GM12878 (cell line): ENCODE data around the gene FANCE. TPM values are rescaled to one million over a fixed set of nuclear protein-coding genes. Genes with fewer than 3 reads are reported as not detected.

Experiments
- ATAC-seq: fragments of 200-7000 bp; cut with Tn5 transposase; 3 replicates; pipeline ENCODE4 v1.9.1; 2020; ENCODE audit warnings: mild to moderate bottlenecking, moderate library complexity
- BruUV-seq: library from RNA; stranded (reverse); fragments of 400-500 nt; replicated peaks from 2 replicates; lab custom pipeline; 2021; lab: Mats Ljungman, UMichigan
- CTCF ChIA-PET: fragments of 300-600 bp; sonication (Branson Sonifier 250); formaldehyde crosslinking; extraction: SDS; loops from one replicate; lab custom pipeline; 2021; ENCODE audit warnings: inconsistent platforms; lab: Yijun Ruan, JAX
- POLR2A ChIA-PET: fragments of 350-600 bp; formaldehyde crosslinking; extraction: SDS; loops from one replicate; lab custom pipeline; 2021; ENCODE audit warnings: inconsistent platforms; lab: Charles Lee
- RAD21 ChIA-PET: fragments of 300-600 bp; sonication (Branson Sonifier 250); formaldehyde crosslinking; loops from one replicate; lab custom pipeline; 2023; ENCODE audit warnings: antibody characterized with exemption; ENCODE audit not compliant: unreplicated experiment; lab: Charles Lee
- SMC1A ChIA-PET: fragments of 300-600 bp; sonication (Branson Sonifier 250); formaldehyde crosslinking; loops from one replicate; lab custom pipeline; 2023; ENCODE audit not compliant: unreplicated experiment, uncharacterized antibody; lab: Charles Lee
- DNase-seq: peaks from one replicate; pipeline ENCODE4 v3.0.0-alpha.2; 2011; ENCODE audit warnings: low read depth, low spot score
- FAIRE-seq: peaks from 3 replicates; lab custom pipeline; 2011; peaks lifted over from hg19 to GRCh38; lab: Jason Lieb, UNC
- H2AFZ ChIP-seq: 2 replicates; pipeline ENCODE4 v1.6.0; 2011; ENCODE audit warnings: low read depth, low read length, control low read depth; ENCODE audit not compliant: control insufficient read depth
- H3K27ac ChIP-seq: 2 replicates; pipeline ENCODE4 v1.5.1; 2011; ENCODE audit warnings: control low read depth; ENCODE audit not compliant: control insufficient read depth, insufficient read depth
- H3K27me3 ChIP-seq, 2 experiments: replicated peaks in 1 of 2; 2 replicates each; pipeline versions ENCODE4 v1.6.0 to v1.6.1; 2011; ENCODE audit warnings: low read length in 1 of 2; ENCODE audit not compliant: control insufficient read depth in 2 of 2, insufficient read depth in 2 of 2
- H3K36me3 ChIP-seq, 2 experiments: 2 replicates each; pipeline ENCODE4 v1.5.1; 2011; ENCODE audit warnings: low read length in 1 of 2; ENCODE audit not compliant: control insufficient read depth in 2 of 2, insufficient read depth in 2 of 2
- H3K4me1 ChIP-seq: 2 replicates; pipeline ENCODE4 v1.6.1; 2011; ENCODE audit warnings: mild to moderate bottlenecking, low read length, moderate library complexity, mixed read lengths; ENCODE audit not compliant: control insufficient read depth, insufficient read depth
- H3K4me2 ChIP-seq: 2 replicates; pipeline ENCODE4 v1.6.0; 2011; ENCODE audit warnings: control low read depth; ENCODE audit not compliant: control insufficient read depth, insufficient read depth
- H3K4me3 ChIP-seq: fragments of 200-600 bp; sonication (generic); 2 replicates; pipeline ENCODE4 v1.5.1; 2016
- H3K79me2 ChIP-seq: 2 replicates; pipeline ENCODE4 v1.6.0; 2011; ENCODE audit warnings: low read length; ENCODE audit not compliant: control insufficient read depth, insufficient read depth
- H3K9ac ChIP-seq: 2 replicates; pipeline ENCODE4 v1.8.0; 2011; ENCODE audit warnings: low read length, control low read depth, mixed read lengths; ENCODE audit not compliant: control insufficient read depth, insufficient read depth
- H3K9me3 ChIP-seq: replicated peaks from 3 replicates; pipeline ENCODE4 v1.5.1; 2011; ENCODE audit warnings: mild to moderate bottlenecking, low read length; ENCODE audit not compliant: control insufficient read depth, insufficient read depth
- H4K20me1 ChIP-seq: 2 replicates; pipeline ENCODE4 v1.6.0; 2011; ENCODE audit not compliant: control insufficient read depth, insufficient read depth
- BHLHE40 ChIP-seq, 2 experiments: fragments of 450-650 bp in 1 of 2; IDR thresholded peaks; 2 replicates each; pipeline ENCODE4 v1.6.1; 2011 to 2017; ENCODE audit warnings: low read depth in 2 of 2, borderline replicate concordance in 1 of 2, improper control_type of control experiment in 1 of 2, low read length in 1 of 2, mild to moderate bottlenecking in 1 of 2
- CBX5 ChIP-seq: sonication (generic); IDR thresholded peaks from 2 replicates; pipeline ENCODE4 v1.6.1; 2016; ENCODE audit warnings: low read depth, moderate library complexity, mild to moderate bottlenecking, inconsistent platforms
- E2F8 ChIP-seq: fragments of 450-650 bp; IDR thresholded peaks from 2 replicates; pipeline ENCODE4 v1.6.1; 2018; ENCODE audit warnings: mild to moderate bottlenecking, low read depth, moderate library complexity; ENCODE audit not compliant: partially characterized antibody
- EP300 ChIP-seq, 2 experiments: fragments of 150-350 bp in 1 of 2; IDR thresholded peaks; 2 replicates each; pipeline ENCODE4 v1.6.1; 2011 to 2012; ENCODE audit warnings: low read depth in 2 of 2, low read length in 2 of 2, borderline replicate concordance in 1 of 2, improper control_type of control experiment in 1 of 2, inconsistent platforms in 1 of 2; ENCODE audit not compliant: control insufficient read depth in 1 of 2
- ETV6 ChIP-seq, 2 experiments: fragments of 450-650 bp in 1 of 2; IDR thresholded peaks in 1 of 2; conservative IDR thresholded peaks in 1 of 2; 2 replicates each; pipeline ENCODE4 v1.6.1; 2014; ENCODE audit warnings: antibody characterized with exemption in 1 of 2, borderline replicate concordance in 1 of 2, low read depth in 1 of 2, mild to moderate bottlenecking in 1 of 2, moderate library complexity in 1 of 2
- GABPA ChIP-seq: IDR thresholded peaks from 2 replicates; pipeline ENCODE4 v1.6.1; 2014; ENCODE audit warnings: antibody characterized with exemption, low read depth, mild to moderate bottlenecking, inconsistent platforms
- JUNB ChIP-seq: IDR thresholded peaks from 2 replicates; pipeline ENCODE4 v1.6.1; 2016; ENCODE audit warnings: antibody characterized with exemption, mild to moderate bottlenecking
- LARP7 ChIP-seq: fragments of 450-650 bp; IDR thresholded peaks from 2 replicates; pipeline ENCODE4 v1.6.1; 2017; ENCODE audit warnings: mild to moderate bottlenecking
- MEF2A ChIP-seq: IDR thresholded peaks from 2 replicates; pipeline ENCODE4 v1.6.1; 2011; ENCODE audit warnings: low read depth, mild to moderate bottlenecking, low read length, moderate library complexity; ENCODE audit not compliant: insufficient read depth
- PBX3 ChIP-seq: IDR thresholded peaks from 2 replicates; pipeline ENCODE4 v1.6.1; 2011; ENCODE audit warnings: mild to moderate bottlenecking, low read depth, low read length, moderate library complexity; ENCODE audit not compliant: insufficient replicate concordance
- POU2F2 ChIP-seq: IDR thresholded peaks from 3 replicates; pipeline ENCODE4 v1.6.1; 2011; ENCODE audit warnings: low read depth, mild to moderate bottlenecking, low read length, borderline replicate concordance
- SIX5 ChIP-seq: IDR thresholded peaks from 2 replicates; pipeline ENCODE4 v1.6.1; 2011; ENCODE audit warnings: mild to moderate bottlenecking, low read depth, low read length, moderate library complexity; ENCODE audit not compliant: severe bottlenecking
- SMAD1 ChIP-seq: fragments of 450-650 bp; IDR thresholded peaks from 2 replicates; pipeline ENCODE4 v1.6.1; 2018; ENCODE audit warnings: mild to moderate bottlenecking, low read depth; ENCODE audit not compliant: partially characterized antibody
- SRF ChIP-seq, 2 experiments: IDR thresholded peaks; 2 replicates each; pipeline ENCODE4 v1.6.1; 2011; ENCODE audit warnings: low read depth in 2 of 2, low read length in 2 of 2, mild to moderate bottlenecking in 1 of 2, moderate library complexity in 1 of 2
- WGBS: methylation state at CpG from one replicate; pipeline ENCODE4 v1.1.6; 2016; ENCODE audit warnings: low lambda C conversion rate; ENCODE audit not compliant: insufficient replicate concordance, insufficient coverage; ENCODE audit errors: missing lambda C conversion rate; 5-methylcytosine and 5-hydroxymethylcytosine counted together
- in situ Hi-C: fragments of 300-500 bp; cut with MboI; formaldehyde crosslinking; loops from 9 replicates; pipeline ENCODE4 v1.14.3; 2018; ENCODE audit warnings: mixed read lengths
- intact Hi-C: fragments of 100-400 bp; cut with micrococcal nuclease; formaldehyde crosslinking; loops from one replicate; pipeline ENCODE4 v1.14.2; 2022; ENCODE audit not compliant: unreplicated experiment
- polyA plus RNA-seq, 11 experiments: library from polyadenylated mRNA; depleted of rRNA in 4 of 11; unstranded in 6 of 11; stranded (reverse) in 5 of 11; fragments of >200 nt; fragmentation: Nextera tagmentation in 4 of 11; fragmentation: Illumina TruSeq in 1 of 11; extraction: Ambion mirVana in 4 of 11; extraction: Trizol in 1 of 11; gene quantifications; 1 replicate in 1 of 11; 2 replicates in 10 of 11; pipeline versions ENCODE4 v1.2.1 to v1.2.3, GENCODE V29; 2011 to 2016; ENCODE audit warnings: inconsistent platforms in 2 of 11, missing spikeins in 2 of 11, low read depth in 1 of 11
- total RNA-seq, 4 experiments: library from RNA; depleted of rRNA in 3 of 4; stranded (reverse); fragments of >200 nt in 3 of 4; fragmentation: Illumina TruSeq in 1 of 4; extraction: Trizol in 1 of 4; gene quantifications; 2 replicates each; pipeline versions ENCODE4 v1.2.1 to v1.2.3, GENCODE V29; 2013 to 2021

FANCE gene
- total and polyA plus RNA-seq, 10 of the 15 experiments (the other 5 are each of a cell fraction or from before 2014, with no cell fraction given) = 3.0 to 13.3 (median 8.1) TPM

DNA sequence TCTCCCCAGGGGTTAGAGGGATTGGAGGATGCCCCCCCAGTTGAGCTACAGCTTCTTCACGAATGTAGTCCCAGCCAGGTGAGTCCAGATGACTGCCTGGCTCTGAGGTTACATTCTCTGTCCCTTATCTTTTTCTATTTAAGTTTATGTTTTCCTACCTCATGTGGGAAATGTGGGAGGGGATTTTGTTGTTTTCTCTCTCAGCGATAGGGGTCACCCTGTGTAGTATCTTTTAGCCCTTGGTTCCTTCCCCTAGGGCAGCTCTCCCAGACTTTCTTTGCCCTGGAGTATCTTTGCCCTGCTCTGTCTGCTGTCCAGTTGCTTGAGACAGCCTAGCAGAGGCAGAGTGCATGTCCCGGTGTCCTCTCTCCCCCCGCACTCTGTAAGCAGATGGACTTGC lies 5.8 kb downstream of the FANCE start (continued):
- no peak for TF ChIP-seq E2F8
- no peak for TF ChIP-seq EP300 (IDR thresholded peaks at IDR 0.05; ENCODE audit: borderline replicate concordance in 1 of 2, control insufficient read depth in 1 of 2, low read depth in 2 of 2, low read length in 2 of 2)
- TF ChIP-seq SIX5 = no peak
- no peak for TF ChIP-seq JUNB
- TF ChIP-seq, all 136 proteins: peak for 0

DNA sequence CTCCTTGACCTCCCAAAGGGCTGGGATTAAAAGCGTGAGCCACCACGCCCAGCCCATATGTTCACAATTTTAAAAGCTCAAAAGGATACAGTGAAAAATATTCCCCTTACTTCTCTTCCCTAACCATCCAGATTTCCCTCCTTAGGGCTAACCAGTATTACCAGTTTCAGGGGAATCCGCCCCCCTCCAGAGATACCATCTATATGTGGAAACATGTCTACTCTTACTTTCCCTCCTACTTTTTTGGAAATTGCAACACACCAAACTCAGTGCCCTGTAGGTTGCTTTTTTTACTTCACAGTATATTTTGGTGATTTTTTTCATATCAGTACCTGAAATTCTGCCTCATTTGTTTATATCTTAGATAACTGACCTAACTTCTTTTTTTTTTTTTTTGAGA lies 9.1 kb downstream of the FANCE start:
- H4K20me1 ChIP-seq = no peaks in the 10 kb centered on the region
- no peaks in the 10 kb centered on the region for H3K4me1 ChIP-seq
- POLR2A ChIA-PET = interaction anchor here (0.8 to 1.0 kb wide), 2 partner anchors 9 to 13 kb away, joined by 3 to 4 read pairs; partner anchors contain the start of gene FANCE
- WGBS = 83% methylated on average over 3 of the region's 3 CpGs
- FAIRE-seq (no peak), ATAC-seq (no peak), DNase-seq (no peak)
- in situ Hi-C loops (no loop called here), intact Hi-C loops (no loop called here)
- no peak overlapping the region for H3K4me2 ChIP-seq
- RAD21 ChIA-PET = no interaction called here
- H3K4me3 ChIP-seq = no peak overlapping the region
- H3K9ac ChIP-seq = no peak overlapping the region
- CTCF ChIA-PET = no interaction called here
- BruUV-seq = no TSS peak
- H2AFZ ChIP-seq = no peak overlapping the region
- H3K79me2 ChIP-seq = no peaks in the 10 kb centered on the region
- SMC1A ChIA-PET = no interaction called here
- no peak for TF ChIP-seq LARP7
- no peak for TF ChIP-seq GABPA
- no peak for TF ChIP-seq BHLHE40 (IDR thresholded peaks at IDR 0.05; ENCODE audit: borderline replicate concordance in 1 of 2, low read depth in 2 of 2, low read length in 1 of 2)
- no peak for TF ChIP-seq SRF (IDR thresholded peaks at IDR 0.05; ENCODE audit: low read depth in 2 of 2, low read length in 2 of 2)
- TF ChIP-seq PBX3 = no peak
- no peak for TF ChIP-seq SMAD1
- TF ChIP-seq CBX5 = no peak
- TF ChIP-seq POU2F2 = no peak
- no peak for TF ChIP-seq MEF2A
- no peak for TF ChIP-seq ETV6 (conservative IDR thresholded peaks at IDR 0.05 in 1 of 2, IDR thresholded peaks at IDR 0.05 in 1 of 2; ENCODE audit: borderline replicate concordance in 1 of 2, low read depth in 1 of 2)
- peaks cover 2 to 10% of the 10 kb centered on the region in 2 experiments; a peak in 3 of 4 replicates for H3K36me3 ChIP-seq
- no peaks in the 10 kb centered on the region for H3K9me3 ChIP-seq
- H3K27ac ChIP-seq = no peak overlapping the region
- no peaks in the 10 kb centered on the region for H3K27me3 ChIP-seq
